Tibial nerve (tissue), 4 donors: Measurements from ENCODE around the gene DGCR2. TPM values are rescaled to one million over a fixed set of nuclear protein-coding genes. Genes with fewer than 3 reads are reported as not detected.

Experiments used
- DNase-seq, 2 donors: peaks; one replicate each; pipeline ENCODE4 v3.0.0-alpha.2; 2019; ENCODE audit warnings: low spot score in 2 of 2
- H3K27ac ChIP-seq, 4 donors: fragments of 200-600 bp; sonication (generic) in 3 of 4; one replicate each; pipeline ENCODE4 v1.5.1; 2017 to 2019; ENCODE audit warnings: mild to moderate bottlenecking in 1 of 4
- H3K27me3 ChIP-seq, 2 donors: fragments of 200-600 bp; sonication (generic) in 1 of 2; one replicate each; pipeline versions ENCODE4 v1.5.1 to v1.6.0; 2017 to 2019
- H3K36me3 ChIP-seq, 3 donors: fragments of 200-600 bp; sonication (generic); one replicate each; pipeline ENCODE4 v1.5.1; 2018 to 2019
- H3K4me1 ChIP-seq, 4 donors: fragments of 200-600 bp; sonication (generic) in 3 of 4; one replicate each; pipeline ENCODE4 v1.5.1; 2017 to 2019
- H3K4me3 ChIP-seq, 4 donors: fragments of 200-600 bp; sonication (generic) in 3 of 4; one replicate each; pipeline ENCODE4 v1.5.1; 2017 to 2019; ENCODE audit warnings: mild to moderate bottlenecking in 1 of 4, moderate library complexity in 1 of 4
- H3K9me3 ChIP-seq, 4 donors: fragments of 200-600 bp; sonication (generic) in 3 of 4; one replicate each; pipeline ENCODE4 v1.5.1; 2017 to 2019
- CTCF ChIP-seq, 5 experiments: fragments of 200-600 bp in 3 of 5; fragments of 450-650 bp in 2 of 5; sonication (generic) in 3 of 5; IDR thresholded peaks; one replicate each; pipeline ENCODE4 v1.5.1; 2016 to 2019; ENCODE audit warnings: antibody characterized with exemption in 5 of 5, mild to moderate bottlenecking in 3 of 5, moderate library complexity in 2 of 5
- EP300 ChIP-seq, 2 donors: sonication (generic); formaldehyde crosslinking; IDR thresholded peaks; one replicate each; pipeline ENCODE4 v1.6.1; 2017; ENCODE audit warnings: antibody characterized with exemption in 2 of 2, mild to moderate bottlenecking in 1 of 2
- POLR2A ChIP-seq, 2 donors: fragments of 450-650 bp; IDR thresholded peaks; one replicate each; pipeline ENCODE4 v1.6.1; 2017; ENCODE audit warnings: antibody characterized with exemption in 2 of 2, mild to moderate bottlenecking in 2 of 2, moderate library complexity in 2 of 2
- WGBS, 2 donors: methylation state at CpG; one replicate each; pipeline ENCODE4 v1.1.5; 2018; 5-methylcytosine and 5-hydroxymethylcytosine counted together
- total RNA-seq, 4 donors: library from RNA; depleted of rRNA; stranded (reverse); fragments of >200 nt; gene quantifications; one replicate each; pipeline ENCODE4 v1.1.0, GENCODE V29; 2016

Gene DGCR2
- total RNA-seq, 4 donors from 2014 or later, result 57.6 to 68.0 (median 58.9) TPM

- H3K4me3 ChIP-seq, result no peak overlapping the region
- no peak for TF ChIP-seq EP300 (IDR thresholded peaks at IDR 0.05)
- TF ChIP-seq CTCF (IDR thresholded peaks at IDR 0.05), result no peak
- no peak for TF ChIP-seq POLR2A (IDR thresholded peaks at IDR 0.05)
- 84 to 88% methylated on average over 4 of the region's 4 CpGs for WGBS, 2 donors
- no peak overlapping the region for H3K27ac ChIP-seq
- DNase-seq, result no peak
- H3K36me3 ChIP-seq, result no peaks in the 10 kb centered on the region
- no peaks in the 10 kb centered on the region for H3K9me3 ChIP-seq
- no peaks in the 10 kb centered on the region for H3K27me3 ChIP-seq
- H3K4me1 ChIP-seq, result peaks cover 0 to 81% (median 55%) of the 10 kb centered on the region in 4 donors
Measured at GRCh38 chr22:19118329-19118880, 3.8 kb downstream of the DGCR2 start.

GRCh38 chr22:19117111-19117512 is 5.1 kb downstream of the DGCR2 start:
- Histone ChIP-seq H3K27ac (no peak overlapping the region), H3K4me1 (peaks cover 0 to 84% (median 49%) of the 10 kb centered on the region in 4 donors), H3K4me3 (no peak overlapping the region), H3K36me3 (no peaks in the 10 kb centered on the region), H3K27me3 (no peaks in the 10 kb centered on the region), H3K9me3 (no peaks in the 10 kb centered on the region)
- TF ChIP-seq EP300 (IDR thresholded peaks at IDR 0.05) (no peak), POLR2A (IDR thresholded peaks at IDR 0.05) (no peak), CTCF (IDR thresholded peaks at IDR 0.05) (no peak)
- no peak for DNase-seq
- WGBS, 2 donors, result 74 to 78% methylated on average over 9 of the region's 9 CpGs

- 51 to 60% methylated on average over 4 of the region's 4 CpGs for WGBS, 2 donors
- H3K9me3 ChIP-seq, result no peaks in the 10 kb centered on the region
- no peak overlapping the region for H3K27ac ChIP-seq
- H3K27me3 ChIP-seq, result no peaks in the 10 kb centered on the region
- DNase-seq, result no peak
- H3K4me1 ChIP-seq, result peaks cover 0 to 83% (median 47%) of the 10 kb centered on the region in 4 donors
- no peak for TF ChIP-seq POLR2A (IDR thresholded peaks at IDR 0.05)
- no peak for TF ChIP-seq CTCF (IDR thresholded peaks at IDR 0.05)
- no peak for TF ChIP-seq EP300 (IDR thresholded peaks at IDR 0.05)
- H3K36me3 ChIP-seq, result no peaks in the 10 kb centered on the region
- no peak overlapping the region for H3K4me3 ChIP-seq
Measured at GRCh38 chr22:19115628-19116027, 6.6 kb downstream of the DGCR2 start.

- H3K4me1 ChIP-seq, result peaks cover 0 to 83% (median 46%) of the 10 kb centered on the region in 4 donors
- H3K27me3 ChIP-seq, result no peaks in the 10 kb centered on the region
- H3K9me3 ChIP-seq, result no peaks in the 10 kb centered on the region
- WGBS, 2 donors, result 42 to 71% methylated on average over 2 to 4 of the region's 4 CpGs
- no peak overlapping the region for H3K27ac ChIP-seq
- TF ChIP-seq CTCF (IDR thresholded peaks at IDR 0.05) (no peak), EP300 (IDR thresholded peaks at IDR 0.05) (no peak), POLR2A (IDR thresholded peaks at IDR 0.05) (no peak)
- H3K36me3 ChIP-seq, result no peaks in the 10 kb centered on the region
- no peak overlapping the region for H3K4me3 ChIP-seq
- no peak for DNase-seq
Measured at GRCh38 chr22:19114984-19115552, 7.1 kb downstream of the DGCR2 start.

GRCh38 chr22:19113429-19113828 is 8.8 kb downstream of the DGCR2 start:
- Histone ChIP-seq H3K9me3 (no peaks in the 10 kb centered on the region), H3K4me3 (no peak overlapping the region), H3K4me1 (peaks cover 0 to 80% (median 44%) of the 10 kb centered on the region in 4 donors), H3K36me3 (no peaks in the 10 kb centered on the region), H3K27ac (no peak overlapping the region), H3K27me3 (no peaks in the 10 kb centered on the region)
- 97% methylated on average over 5 of the region's 5 CpGs for WGBS, 2 donors
- no peak for DNase-seq
- no peak for TF ChIP-seq POLR2A (IDR thresholded peaks at IDR 0.05)
- TF ChIP-seq EP300 (IDR thresholded peaks at IDR 0.05), result no peak
- no peak for TF ChIP-seq CTCF (IDR thresholded peaks at IDR 0.05)
